Stimulated activated CD4-positive, alpha-beta T cell treated with anti-CD3 and anti-CD28 coated beads, Interleukin-1b, Interleukin-23, amount 100 ng/mL, for 1 hour (primary cell): ENCODE data around the gene AOAH.
"Not testable (repeated sequence)": the region's sequence is repeated elsewhere in the genome, so short reads cannot be mapped to it uniquely, and the experiment has no call there.

ENCODE experiments used
- DNase-seq, 2 donors: peaks; one replicate each; pipeline ENCODE4 v3.0.0-alpha.2; 2020; ENCODE audit warnings: low read depth in 2 of 2

The AOAH gene

DNA sequence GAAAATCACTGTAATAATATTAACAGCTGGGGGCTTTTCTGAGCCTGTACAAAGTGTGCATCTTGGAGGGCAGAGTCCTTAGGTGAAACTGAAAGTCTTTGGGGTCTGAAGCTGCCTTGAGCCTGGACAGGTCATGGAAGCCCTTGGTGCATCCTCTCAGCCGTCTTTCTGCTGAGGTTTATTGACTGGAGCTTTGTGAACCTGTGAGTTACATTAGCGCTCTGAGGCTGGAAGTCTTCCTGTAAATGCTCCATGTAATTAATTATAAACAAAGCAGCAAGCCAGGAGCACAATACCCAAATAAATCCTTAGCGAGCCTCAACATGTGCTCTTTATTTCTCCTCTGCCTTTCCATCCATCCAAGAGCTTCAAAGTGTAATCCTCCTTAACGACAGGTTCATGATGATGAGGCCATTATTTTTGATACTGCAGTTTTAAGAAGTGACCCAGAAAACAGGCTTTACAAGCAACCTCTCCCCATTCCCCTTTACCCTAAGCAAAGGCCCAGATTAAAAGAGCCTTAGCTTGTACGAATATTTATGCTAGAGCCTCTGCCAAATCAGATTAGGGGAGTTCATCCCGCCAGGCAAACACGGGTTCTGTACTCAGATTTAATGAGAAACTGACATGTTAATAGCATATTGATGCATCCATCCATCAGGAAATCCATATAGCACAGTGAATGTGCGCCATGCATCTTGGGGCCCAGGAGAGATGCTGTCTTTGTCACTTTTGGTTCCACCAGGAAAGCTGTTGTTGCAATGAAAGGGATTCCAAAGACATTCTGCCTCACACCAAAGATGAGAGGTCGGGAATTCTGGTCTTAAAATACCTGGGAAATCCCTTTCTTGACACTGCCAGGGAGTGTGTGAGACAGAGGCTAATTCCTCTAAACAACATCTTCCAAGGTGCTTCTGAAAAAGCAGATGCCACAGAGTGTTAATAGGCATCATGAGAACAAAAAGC is 216.5 kb downstream of the AOAH start:
- DNase-seq: no peak

GRCh38 chr7:36506820-36507219 is 217.5 kb downstream of the AOAH start:
- DNase-seq: no peak

DNA sequence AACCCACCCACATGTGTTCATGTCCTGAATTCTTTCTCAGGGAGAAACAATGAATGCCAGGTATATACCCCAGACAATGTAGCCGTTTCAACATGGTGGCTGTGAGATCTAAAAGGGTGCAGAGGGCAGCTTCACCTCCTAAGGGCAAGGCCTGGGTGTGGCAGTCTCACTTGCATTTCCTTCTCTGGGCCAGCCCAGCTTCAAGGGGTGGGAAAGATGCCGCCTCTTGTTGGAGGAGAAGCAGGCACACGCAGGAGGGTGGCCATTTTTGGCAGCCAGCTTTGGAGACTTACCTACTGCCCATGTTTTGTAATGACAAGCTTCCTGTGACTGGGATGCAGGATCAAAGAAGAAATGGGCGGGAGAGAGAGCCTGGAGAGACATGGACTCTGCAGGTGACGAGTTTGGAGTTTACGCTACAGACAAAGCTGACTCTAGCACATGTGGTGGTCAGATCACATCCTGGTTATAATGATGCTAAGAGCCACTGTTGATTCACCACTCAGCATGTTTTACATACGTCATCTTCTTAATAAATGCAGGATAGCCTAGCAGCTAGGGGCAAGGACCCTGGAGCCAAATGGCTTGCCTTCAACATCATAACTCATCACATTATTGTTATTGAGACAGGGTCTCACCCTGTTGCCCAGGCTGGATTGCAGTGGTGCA is 218.0 kb downstream of the AOAH start:
- no peak for DNase-seq

DNA sequence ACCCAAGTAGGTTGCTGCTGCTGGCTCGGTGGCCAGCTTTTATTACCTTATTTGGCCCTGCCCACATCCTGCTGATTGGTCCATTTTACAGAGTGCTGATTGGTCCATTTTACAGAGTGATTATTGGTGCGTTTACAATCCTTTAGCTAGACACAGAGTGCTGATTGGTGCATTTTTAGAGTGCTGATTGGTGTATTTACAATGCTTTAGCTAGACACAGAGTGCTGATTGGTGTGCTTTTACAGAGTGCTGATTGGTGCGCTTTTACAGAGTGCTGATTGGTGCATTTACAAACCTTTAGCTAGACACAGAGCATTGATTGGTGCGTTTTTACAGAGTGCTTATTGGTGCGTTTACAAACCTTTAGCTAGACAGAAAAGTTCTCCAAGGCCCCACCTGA is 219.7 kb downstream of the AOAH start:
- DNase-seq: not testable (repeated sequence)

- DNase-seq: not testable (repeated sequence)
Observed at GRCh38 chr7:36504216-36504615, 220.1 kb downstream of the AOAH start.

GRCh38 chr7:36497775-36498174 is 226.5 kb downstream of the AOAH start:
- DNase-seq: no peak

DNA sequence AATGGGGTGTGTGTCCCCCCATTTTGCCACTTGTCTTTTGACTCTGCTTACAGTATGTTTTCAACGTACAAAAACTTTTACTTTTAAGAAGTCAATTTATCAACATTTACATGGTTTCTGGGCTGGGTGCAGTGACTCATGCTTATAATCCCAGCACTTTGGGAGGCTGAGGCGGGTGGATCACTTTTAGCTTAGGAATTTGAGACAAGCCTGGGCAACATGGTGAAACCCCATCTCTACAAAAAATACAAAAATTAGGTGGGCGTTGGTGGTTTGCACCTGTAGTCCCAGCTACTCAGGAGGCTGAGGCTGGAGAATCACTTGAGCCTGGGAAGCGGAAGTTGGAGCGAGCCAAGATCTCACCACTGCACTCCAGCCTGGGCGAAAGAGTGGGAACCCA is 227.1 kb downstream of the AOAH start:
- DNase-seq: not testable (repeated sequence)

DNA sequence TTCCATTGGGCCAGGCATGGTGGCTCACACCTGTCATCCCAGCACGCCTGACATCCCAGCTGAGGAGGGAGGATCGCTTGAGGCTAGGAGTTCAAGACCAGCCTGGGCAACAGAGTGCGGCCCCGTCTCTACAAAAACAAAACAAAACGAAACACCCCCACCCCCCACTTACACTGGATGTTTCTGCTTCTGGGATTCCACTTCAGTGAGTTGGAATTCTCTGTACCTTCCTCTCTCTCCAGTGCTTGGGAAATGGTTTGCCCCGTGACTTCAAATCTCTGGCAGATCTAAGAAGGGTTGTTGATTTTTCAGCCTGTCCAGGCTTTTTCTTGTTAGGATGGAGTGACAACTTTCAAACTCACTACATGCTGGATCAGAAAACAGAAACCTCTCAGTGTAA is 227.7 kb downstream of the AOAH start:
- DNase-seq: no peak

DNA sequence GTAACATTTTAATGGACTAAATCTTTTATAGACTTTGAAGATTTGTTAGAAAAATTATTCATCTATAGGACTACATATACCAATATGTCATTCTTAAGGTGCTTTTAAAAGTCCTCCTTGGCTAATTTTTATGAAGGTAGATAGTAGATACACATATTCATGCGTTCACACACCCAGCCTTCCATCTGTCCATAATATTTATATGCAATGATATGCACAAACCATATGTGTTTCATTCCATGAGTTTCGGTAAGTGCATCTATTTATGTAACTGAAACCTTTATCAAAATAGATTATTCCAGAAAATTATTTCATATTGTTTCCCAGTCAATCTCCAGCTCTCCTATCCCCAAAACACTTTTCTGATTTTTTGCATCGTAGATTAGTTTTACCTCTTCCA is 233.0 kb downstream of the AOAH start:
- DNase-seq: no peak

- no peak for DNase-seq
Observed at GRCh38 chr7:36490419-36490830, 233.9 kb downstream of the AOAH start.

- not testable (repeated sequence) for DNase-seq
Observed at GRCh38 chr7:36488672-36489071, 235.6 kb downstream of the AOAH start.

- DNase-seq: peak in 1 of 2 donors; percentile 6
Observed at GRCh38 chr7:36487756-36488336, 236.4 kb downstream of the AOAH start.

DNA sequence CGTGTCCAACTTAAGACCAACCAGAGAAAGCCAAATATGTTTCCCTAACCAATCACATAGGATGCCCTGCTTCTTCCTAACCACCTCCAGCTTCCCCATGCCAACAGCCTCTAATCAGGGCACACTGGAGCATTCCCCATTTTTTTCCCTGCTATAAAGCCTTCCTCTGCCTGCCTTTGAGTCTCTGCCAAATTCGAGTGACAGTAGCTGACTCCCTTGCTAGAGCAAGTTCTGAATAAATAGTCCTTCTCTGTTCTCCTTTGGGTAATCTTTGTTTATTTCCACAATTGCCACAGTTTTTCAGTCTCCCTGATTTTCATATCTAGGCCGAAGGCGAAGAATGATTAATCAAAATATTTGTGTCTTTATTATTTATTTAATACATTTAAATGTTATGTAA is 238.0 kb downstream of the AOAH start:
- no peak for DNase-seq

DNA sequence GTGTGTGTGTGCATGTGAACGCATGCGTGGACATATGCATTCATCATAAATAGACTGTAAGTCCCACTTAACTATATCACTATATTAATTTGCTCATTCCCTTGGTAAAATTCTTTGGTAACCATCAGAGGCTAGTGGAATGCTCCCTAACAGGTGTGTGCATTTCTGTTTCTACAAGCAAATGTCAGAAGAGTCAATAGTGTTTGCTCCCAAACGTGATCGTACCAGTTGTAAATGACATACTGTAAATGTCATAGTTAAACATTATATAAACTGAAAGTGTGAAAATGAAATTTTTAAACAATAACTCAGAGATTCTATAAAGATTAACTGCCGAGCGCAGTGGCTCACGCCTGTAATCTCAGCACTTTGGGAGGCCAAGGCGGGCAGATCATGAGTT is 240.0 kb downstream of the AOAH start:
- no peak for DNase-seq

DNA sequence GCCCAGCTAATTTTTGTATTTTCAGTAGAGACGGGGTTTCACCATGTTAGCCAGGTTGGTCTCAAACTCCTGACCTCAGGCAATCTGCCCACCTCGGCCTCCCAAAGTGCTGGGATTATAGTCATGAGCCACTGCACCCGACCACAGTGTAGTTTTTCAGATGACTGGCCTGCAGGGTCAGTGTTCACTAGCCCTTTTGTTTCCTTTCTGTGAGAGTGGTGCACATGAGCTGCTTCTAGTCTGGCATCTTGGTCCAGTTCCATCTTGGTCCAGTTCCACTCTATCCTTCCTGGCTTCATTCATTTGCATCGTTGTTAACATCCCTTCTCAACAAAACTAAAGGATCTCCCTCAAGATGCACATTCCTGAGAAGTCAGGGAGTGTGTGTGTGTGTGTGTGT is 240.4 kb downstream of the AOAH start:
- not testable (repeated sequence) for DNase-seq

DNA sequence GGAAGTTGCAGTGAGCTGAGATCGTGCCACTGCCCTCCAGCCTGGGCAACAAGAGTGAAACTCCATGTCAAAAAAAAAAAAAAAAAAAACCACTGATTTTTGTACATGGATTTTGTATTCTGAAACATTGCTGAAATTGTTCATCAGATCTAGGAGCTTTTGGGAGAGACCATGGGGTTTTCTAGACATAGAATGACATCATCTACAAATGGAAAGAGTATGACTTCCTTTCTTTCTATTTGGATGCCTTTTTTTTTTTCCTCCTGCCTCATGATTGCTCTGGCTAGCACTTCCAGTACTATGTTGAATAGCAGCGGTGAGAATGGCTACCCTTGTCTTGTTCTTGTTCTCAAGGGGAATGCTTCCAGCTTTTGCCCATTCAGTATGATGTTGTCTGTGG is 245.5 kb downstream of the AOAH start:
- no peak for DNase-seq

DNA sequence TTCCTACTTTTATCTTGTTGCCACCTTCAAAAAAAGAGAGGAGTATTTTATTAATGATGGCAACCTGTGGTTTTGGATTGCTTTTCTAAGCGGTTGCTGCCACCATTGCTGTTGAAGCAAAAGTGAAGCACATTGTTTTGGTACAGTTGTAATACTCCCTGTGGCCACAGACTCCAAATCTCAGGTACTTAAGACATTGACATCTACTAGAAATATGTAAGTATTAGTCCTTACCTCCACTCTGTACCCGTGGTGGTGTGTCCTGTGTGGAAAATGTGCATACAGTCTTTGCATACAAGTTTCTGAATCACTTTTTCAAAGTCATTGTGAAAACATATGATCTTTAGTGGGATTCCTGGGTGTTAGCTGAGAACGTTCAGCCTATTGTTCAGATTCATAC is 248.9 kb downstream of the AOAH start:
- DNase-seq: no peak

- DNase-seq: no peak
Observed at GRCh38 chr7:36475011-36475342, 249.3 kb downstream of the AOAH start.

GRCh38 chr7:36474283-36475010 is 249.8 kb downstream of the AOAH start:
- DNase-seq: no peak

GRCh38 chr7:36473454-36474282 is 250.6 kb downstream of the AOAH start:
- no peak for DNase-seq

DNA sequence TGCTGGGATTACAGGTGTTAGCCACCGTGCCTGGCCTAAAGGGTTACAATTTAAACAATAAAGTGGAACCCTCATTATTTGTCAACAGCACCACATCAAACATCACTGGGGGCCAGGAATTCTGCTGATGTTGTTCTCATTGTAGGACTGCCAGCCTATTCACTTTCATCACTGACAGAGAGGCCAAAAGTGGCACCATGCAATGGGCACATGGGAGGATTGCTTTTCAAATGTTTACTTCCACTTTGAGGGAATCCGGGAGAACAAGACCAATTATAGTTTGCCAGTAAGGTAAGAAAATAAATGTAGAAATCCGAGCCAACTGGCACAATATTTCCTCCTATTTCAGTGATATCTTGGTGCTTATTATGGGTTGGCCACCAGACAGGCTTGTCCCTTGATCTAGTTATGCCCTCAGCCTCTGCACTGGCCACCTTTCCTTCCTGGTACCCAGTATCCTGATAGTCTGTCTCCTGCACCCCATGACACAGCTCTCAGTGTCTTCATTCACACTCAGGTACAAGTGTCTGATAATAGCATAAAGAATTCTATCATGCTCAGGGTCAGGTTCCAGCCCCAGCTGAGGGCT is 252.1 kb downstream of the AOAH start:
- no peak for DNase-seq
